Jurkat, Clone E6-1 (cell line): ENCODE data around the gene SPEF1.

ENCODE experiments used
- DNase-seq: peaks from one replicate; pipeline ENCODE4 v3.0.0-alpha.2; 2011; ENCODE audit warnings: low read depth, low spot score
- H3K4me3 ChIP-seq: 2 replicates; pipeline ENCODE4 v1.5.1; 2011; ENCODE audit warnings: mild to moderate bottlenecking, low read length, control low read depth, moderate library complexity

SPEF1 gene

DNA sequence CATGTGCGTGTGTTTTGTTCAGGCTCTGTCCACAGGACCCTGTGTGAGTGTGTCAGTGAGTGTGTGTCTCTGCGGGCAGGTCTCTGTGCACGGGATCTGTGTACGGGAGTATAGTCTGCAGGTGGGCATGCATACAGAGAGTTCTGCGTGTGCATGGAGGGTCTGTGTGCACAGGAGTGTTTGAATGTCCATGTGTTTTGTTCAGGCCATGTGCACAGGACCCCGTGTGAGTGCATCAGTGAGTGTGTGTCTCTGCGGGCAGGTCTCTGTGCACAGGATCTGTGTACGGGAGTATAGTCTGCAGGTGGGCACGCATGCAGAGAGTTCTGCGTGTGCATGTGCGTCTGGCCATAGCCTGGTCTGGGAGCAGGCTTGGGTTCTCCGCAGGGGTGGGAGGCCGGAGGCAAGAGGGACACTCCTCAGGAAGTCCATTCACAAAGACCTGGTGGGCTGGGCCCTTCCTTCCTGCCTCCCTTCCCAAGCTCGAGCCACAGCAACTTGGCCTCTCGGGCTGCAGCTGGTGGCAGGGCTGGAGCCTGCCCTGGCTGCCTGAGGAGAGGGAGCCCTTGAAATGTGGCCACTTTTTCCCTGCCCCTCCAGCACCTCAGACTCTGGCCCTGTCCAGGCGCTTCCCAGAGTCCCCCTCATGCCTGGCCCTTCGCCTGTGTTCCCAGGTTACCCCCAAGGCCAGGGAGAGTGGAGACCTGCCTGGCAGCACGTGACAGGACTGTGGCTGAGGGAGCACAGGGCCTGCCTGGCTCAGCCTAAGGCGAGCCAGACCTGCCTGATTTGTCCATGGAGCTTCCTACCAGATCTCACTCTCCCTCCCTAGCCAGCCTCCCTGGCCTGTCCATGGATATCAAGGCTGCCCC lies 42.0 kb downstream of the SPEF1 start:
- H3K4me3 ChIP-seq = no peak overlapping the region
- no peak for DNase-seq

DNA sequence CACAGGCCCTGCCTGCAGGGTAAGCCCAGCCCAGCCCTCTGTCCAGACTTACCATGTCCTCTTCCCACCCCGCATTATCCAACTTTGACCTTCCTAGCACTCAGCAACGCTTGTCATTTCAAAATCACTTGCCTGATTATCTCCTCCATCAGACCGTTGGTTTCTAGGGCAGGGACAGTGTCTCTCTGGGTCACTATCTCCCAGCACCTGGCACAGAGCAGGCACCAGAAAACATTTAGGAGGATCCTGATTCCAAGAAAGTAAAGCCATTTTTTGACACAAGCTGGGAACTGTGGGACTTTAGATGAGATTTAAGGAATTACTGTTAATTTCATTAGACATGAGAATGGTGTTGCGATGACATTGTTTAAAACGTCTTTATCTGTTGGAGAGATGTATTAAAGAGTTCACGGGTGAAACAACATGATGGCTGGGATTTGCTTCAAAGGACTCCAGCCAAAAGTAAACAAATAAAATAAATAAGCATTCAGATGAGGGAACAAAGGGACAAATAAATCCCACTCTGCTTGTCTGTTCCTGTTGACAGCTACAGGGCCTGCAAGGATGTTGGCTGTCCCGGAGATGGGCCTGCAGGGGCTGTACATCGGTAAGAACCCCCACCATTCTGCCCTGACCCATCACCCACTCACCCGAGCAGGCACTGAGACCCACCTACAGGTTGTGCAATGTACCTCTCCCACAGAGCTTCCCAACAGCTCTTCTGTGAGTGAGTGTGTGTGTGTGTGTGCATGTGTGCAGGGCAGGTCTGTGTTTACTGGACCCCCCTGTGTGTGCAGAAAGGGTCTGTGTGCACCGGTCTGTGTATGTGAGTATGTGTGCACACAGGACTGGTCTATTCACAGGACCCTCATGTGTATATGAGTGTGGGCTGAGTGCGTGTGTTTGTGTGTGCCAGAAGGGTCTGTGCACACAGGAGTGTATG lies 42.9 kb downstream of the SPEF1 start:
- no peak for DNase-seq
- no peak overlapping the region for H3K4me3 ChIP-seq

DNA sequence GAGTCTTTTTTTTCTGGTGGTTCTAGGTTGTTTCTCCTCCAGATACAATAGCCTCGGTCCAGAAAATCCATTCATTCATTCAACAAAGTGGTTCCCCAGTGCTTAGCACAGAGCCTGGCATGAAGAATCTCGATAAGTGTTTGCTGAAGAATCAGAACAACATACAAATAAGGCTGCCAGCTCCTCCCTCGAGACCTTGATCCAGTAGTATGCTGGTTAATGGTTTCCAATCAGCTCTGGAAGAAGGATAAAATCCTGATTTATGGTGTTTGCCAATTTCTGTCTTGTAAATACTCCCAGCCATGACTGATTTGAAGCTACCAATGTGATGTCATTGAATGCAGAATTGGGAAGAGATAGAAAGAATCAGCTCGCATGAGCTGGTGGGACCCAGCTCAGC lies 45.5 kb downstream of the SPEF1 start:
- no peak for DNase-seq

DNA sequence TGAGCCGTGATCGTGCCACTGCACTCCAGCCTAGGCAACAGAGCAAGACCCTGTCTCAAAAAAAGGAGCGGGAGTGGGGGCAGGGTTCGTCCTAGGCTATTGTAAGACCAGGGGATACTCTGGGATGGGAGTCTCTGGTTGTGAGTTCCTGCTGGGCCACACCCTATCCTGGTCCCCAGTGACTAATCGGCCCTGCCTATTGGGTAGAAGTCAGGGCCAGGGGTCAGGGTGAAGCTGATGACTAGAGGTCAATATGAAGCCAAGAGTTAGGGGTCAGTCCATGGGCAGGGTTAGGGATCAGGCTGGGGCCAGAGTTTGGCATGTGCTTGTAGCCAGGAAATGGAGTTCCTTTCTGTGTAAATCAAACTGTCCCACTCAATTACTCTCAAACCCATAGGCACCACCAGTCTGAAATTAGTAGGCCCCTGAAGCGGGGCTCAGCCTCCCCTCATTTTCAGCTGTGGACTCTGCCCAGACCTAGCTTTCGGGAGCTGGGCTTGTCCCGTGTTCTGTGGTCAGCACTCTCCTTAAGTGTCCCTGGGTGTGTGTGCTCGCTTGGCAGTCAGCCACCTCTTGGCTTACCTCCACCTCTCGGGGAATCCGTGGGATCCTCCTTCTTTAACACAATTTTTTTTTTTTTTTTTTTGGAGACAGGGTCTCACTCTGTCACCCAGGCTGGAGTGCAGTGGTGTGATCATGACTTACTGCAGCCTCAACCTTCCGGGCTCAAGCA lies 47.0 kb downstream of the SPEF1 start:
- no peak for DNase-seq

More for the DNA sequence above, 45.5 kb downstream of the SPEF1 start:
- H3K4me3 ChIP-seq = no peak overlapping the region

DNA sequence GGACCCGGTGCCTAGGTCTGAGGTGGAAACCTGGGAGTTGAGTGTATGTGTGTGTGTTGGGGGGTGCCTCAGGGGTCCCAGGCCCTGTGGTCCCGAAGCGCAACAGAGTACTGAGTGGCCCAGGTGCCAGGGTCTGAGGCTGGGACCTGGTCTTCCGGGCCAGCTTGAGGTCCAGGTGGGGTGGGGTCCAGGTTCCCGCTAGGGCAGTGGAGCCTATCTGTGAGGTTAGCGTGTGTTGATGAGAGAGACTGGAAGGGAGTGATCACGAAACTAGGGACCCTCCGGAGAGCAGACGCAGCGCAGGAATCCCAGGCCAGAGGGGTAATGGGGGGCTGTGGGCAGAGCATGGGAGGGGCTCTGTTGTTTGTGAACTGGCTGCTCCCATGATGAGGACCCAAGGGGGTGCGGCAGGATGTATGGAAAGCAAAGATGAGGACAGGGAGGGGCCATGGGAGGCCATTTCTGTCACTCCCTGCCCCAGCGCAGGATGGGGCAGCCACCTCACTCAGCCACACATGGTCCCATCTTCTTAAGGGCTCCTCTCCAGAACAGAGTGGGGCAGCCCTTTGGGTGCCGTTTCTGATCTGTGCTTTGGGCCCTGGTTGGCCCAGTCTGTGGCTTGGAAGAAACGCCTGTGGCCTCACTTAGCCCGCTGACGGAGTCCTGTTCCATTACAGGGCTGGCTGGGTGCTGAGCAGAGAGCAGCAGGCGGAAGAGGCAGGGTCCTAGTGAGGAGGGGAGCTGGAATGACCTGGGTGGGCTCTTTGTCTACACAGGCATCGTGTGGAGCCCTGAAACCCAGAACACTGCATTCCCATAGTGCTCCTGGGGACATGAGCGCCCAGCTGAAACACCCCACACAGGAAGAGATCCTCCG lies 47.9 kb downstream of the SPEF1 start:
- H3K4me3 ChIP-seq = no peak overlapping the region
- no peak for DNase-seq

More for the DNA sequence above, 47.0 kb downstream of the SPEF1 start:
- no peak overlapping the region for H3K4me3 ChIP-seq

DNA sequence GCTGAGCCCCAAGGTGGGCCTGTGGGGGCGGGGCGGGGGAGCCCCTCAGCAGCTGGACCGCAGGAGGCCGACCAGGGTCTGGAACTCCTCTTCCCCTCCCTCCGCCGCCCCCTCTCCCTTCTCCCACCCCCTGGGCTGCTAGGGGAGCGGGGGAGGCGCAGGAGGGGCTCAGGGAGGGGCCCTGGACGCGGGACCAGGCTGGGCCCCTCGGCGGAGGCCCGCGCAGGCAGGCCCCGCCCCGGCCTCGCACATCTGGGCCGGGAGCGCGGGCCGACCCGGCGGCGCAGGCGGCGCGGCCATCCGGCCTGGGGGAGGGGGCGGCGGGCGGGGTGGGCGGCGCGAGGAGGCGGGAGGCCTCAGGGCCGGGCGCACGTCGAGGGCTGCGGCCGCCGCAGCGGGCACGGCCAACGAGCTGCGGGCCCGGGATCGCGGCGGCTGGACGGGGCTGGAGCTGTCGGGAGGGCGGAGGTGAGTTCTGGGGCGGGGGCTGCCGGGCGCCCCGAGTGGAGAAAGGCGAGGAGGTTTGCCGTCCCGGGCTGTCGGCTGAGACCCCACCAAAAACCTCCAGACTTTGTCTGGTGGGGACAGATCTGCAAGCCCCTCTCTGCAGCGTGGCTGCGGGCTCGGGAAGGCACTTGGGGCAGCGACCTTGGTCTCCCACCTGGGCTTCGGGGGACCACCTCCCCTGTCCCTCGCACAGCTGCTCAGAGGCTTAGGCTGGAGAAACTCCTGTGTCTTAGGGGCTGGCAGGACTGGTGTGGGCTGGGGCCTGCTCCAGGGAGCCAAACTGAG lies 48.7 kb downstream of the SPEF1 start, which contains the start of gene HSPA12B:
TSS of gene HSPA12B (plus strand) at position 359 of the 792 bp plus-strand sequence. CDS start 5,990 bp downstream, outside the sequence.
- DNase-seq = no peak
- H3K4me3 ChIP-seq = no peak within 1 kb of the TSS

DNA sequence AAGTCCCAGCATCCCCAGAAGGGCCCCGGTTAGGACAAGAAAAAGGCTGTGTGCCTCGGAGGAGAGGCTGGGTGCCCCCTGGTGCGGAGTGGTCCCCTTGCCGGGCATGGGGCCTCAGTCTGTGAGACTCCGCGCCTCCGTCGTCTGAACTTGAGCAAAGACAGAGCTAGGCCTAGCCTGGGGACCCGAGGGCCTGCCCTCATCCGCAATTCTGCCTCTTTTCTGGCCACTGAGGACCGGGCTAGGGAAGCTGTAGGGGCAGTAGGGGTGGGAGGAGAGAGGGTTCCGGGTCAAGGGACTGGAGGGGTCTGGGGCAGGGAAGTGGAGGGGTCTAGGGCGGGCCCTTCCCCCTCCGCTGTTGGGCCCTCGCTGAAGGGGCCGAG lies 49.3 kb downstream of the SPEF1 start:
- no peak for DNase-seq
- H3K4me3 ChIP-seq = no peak overlapping the region

DNA sequence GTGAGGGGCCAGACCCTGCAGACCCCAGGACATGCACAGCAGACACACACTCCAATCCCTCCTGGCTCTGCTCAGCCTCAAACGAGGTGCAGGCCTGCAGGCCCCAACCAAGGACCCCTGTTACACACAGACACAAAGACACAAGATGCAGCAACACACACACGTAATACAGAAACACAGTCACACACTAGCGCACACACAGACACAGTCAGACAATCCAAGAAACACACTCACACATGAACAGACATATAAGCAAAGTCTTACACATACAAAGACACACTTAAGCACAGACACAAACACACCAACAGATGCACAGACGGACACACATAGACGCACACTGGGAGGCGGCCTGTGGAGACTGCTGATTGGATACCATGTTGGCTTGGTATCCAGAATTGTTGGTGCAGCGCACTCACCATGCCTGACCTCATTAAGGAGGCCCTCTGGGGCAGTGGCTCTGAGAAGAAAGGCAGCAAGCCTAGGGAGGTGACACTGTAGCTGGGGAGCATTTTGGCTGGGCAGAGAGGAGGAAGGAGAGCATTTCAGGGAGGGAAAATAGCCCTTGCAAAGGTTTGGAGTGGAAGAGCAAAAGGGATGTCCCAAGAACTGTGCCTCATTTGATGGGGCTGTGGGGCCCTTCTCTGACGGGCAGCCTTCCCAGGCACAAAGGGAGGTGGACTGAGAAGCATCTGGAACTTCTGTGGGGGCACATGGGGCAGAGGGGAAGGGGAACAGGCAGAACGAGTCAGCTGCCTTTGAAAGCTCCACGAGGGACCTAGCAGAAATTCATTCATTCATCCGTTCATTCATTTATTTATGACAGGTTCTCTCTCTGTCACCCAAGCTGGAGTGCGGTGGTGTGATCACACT lies 50.2 kb downstream of the SPEF1 start:
- no peak overlapping the region for H3K4me3 ChIP-seq
- no peak for DNase-seq

DNA sequence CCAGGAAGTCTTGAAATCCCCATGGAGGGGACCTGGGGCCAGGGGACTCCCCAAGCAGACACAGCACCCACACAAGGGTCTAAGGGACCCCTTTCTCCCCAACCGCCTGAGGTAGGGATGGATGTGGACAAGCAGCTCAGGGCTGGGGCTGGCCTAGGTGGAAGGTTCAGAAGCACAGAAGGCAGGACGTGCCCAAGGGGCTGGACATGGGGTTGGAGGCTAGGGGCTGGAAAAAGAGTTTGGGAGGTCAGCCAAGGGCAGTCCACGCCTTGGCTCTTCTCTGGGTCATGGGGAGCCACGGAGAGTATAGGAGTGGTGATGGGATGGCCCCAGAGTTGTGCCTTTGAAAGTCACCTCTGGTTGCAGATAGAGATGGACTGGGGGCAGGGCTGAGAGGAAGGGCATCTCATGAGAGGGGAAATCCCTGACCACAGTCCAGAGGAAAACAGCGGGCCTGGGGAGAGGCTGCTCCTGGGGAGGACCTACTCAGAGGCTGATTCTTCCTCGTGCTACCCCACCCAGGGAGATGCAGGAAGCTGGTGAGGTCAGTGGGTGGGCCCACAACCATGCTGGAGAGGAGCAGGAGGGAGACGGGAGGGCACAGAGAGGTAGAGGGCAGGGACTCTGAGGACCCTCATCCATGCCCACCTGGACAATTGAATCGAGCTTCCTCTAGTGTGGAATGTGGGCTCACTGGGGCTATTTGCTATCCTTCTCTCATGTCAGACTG lies 51.3 kb downstream of the SPEF1 start:
- H3K4me3 ChIP-seq = no peak overlapping the region
- DNase-seq = no peak

DNA sequence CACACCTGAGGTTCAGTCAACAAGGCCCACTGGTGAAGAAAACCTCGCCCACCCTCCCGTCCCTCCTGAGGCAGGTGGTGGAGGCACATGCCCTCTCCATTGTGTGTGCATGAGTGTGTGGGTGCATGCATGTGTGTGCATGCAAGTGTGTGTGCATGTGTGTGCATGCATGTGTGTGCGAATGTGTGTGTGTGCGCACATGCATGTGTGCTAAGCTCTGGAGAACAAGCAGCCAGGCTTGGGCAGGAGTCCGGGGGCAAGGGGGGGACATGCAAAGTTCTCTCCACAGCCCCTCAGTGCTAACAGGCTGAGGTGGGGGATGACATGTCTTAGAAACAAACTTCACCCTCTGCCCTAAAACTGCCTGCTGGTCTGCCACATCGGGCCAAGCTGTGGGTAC lies 51.9 kb downstream of the SPEF1 start:
- DNase-seq = no peak
- H3K4me3 ChIP-seq = no peak overlapping the region

DNA sequence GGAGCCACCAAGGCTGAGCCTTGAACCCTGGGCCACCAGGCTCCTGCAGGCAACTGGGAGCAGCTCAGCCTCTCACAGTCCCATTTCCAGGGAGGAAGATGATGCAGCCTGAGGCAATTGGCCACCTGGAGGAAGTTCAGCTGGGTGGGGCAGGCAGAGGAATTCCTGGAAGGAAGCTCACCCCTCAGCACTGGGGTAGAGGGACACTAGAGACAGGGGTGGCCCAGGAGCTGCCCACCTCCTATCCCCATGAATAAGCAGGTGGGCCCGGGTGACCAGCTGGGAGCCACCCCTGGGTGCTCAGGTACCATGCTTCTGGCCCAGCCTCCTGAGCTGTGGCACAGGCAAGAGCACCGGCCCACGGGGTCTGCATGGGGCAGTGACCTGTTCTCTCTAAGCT lies 52.4 kb downstream of the SPEF1 start:
- no peak for DNase-seq
- no peak overlapping the region for H3K4me3 ChIP-seq

DNA sequence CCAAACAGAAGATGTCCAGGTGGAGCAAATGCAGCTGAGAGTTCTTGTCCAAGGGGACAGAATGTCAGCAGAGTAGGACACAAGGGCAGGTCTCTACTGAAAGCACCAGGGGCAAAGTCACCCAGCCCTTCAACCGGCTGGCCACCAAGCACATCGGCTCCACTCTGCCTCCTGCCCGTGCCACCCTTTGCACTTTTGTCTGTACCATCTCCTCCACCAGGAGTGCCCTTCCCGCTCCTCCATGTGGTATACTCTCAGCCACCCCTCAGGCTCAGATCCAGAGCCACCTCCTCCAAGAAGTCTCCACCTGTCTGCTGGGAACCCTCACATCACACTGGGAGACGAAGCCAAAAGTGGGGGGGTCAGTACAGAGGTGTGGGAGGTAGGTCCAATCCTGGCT lies 52.9 kb downstream of the SPEF1 start:
- no peak overlapping the region for H3K4me3 ChIP-seq
- DNase-seq = no peak
